Gastroesophageal sphincter (tissue), 3 donors: Measurements from ENCODE around the gene EDDM3A.

ENCODE experiments used
- POLR2A ChIP-seq, 2 donors: fragments of 450-650 bp; IDR thresholded peaks; one replicate each; pipeline ENCODE4 v1.6.1; 2017; ENCODE audit warnings: antibody characterized with exemption in 2 of 2, mild to moderate bottlenecking in 2 of 2, moderate library complexity in 1 of 2
- TF ChIP-seq, protein P1 (sequence below), 4 experiments: fragments of 200-600 bp in 2 of 4; fragments of 450-650 bp in 2 of 4; sonication (generic) in 1 of 4; IDR thresholded peaks; one replicate each; pipeline ENCODE4 v1.5.1; 2017 to 2019; ENCODE audit warnings: antibody characterized with exemption in 4 of 4, mild to moderate bottlenecking in 2 of 4, moderate library complexity in 2 of 4

DNA sequence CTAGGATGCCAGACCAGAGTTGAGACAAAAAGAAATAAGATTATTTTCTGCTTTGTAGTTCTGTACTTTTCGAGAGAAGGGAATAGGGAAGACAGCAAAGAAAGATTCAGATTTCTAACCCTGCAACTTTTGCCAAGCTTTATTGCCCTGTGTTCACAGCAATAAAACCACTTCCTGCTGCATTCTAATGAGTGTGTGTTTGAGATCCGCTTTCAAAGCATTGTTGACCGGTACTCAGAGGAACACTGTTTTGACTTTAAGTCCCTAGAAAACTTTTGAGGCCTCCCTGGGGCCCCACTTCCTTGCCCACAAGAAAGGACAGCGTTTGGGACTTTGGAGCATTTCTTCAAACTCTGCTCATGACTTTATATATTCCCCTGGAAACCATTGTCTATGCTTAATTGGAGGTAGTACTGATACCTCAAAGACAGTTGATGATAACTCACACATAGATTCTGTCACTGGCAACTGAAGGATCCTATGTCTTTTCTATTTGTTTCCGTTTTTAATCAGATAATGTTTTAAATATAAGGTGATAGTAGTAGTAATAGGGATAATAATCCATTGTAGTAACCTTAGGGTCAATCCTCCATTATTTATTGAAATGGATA, 36.7 kb downstream of the EDDM3A start:
- TF ChIP-seq, protein P1, sequence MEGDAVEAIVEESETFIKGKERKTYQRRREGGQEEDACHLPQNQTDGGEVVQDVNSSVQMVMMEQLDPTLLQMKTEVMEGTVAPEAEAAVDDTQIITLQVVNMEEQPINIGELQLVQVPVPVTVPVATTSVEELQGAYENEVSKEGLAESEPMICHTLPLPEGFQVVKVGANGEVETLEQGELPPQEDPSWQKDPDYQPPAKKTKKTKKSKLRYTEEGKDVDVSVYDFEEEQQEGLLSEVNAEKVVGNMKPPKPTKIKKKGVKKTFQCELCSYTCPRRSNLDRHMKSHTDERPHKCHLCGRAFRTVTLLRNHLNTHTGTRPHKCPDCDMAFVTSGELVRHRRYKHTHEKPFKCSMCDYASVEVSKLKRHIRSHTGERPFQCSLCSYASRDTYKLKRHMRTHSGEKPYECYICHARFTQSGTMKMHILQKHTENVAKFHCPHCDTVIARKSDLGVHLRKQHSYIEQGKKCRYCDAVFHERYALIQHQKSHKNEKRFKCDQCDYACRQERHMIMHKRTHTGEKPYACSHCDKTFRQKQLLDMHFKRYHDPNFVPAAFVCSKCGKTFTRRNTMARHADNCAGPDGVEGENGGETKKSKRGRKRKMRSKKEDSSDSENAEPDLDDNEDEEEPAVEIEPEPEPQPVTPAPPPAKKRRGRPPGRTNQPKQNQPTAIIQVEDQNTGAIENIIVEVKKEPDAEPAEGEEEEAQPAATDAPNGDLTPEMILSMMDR (IDR thresholded peaks at IDR 0.05) = no peak
- no peak for TF ChIP-seq POLR2A (IDR thresholded peaks at IDR 0.05)
